PC-9 (cell line): Measurements from ENCODE around the gene NAA50. TPM values are rescaled to one million over a fixed set of nuclear protein-coding genes. Genes with fewer than 3 reads are reported as not detected.

ENCODE experiments used
- BruUV-seq: library from RNA; stranded (reverse); fragments of 400-500 nt; replicated peaks from 2 replicates; lab custom pipeline; 2021; lab: Mats Ljungman, UMichigan
- CTCF ChIA-PET: fragments of 300-600 bp; sonication (Branson Sonifier 250); formaldehyde crosslinking; loops from one replicate; lab custom pipeline; 2022; ENCODE audit warnings: antibody characterized with exemption; lab: Charles Lee
- POLR2A ChIA-PET: fragments of 300-600 bp; sonication (Branson Sonifier 250); formaldehyde crosslinking; loops from one replicate; lab custom pipeline; 2022; ENCODE audit warnings: antibody characterized with exemption; ENCODE audit not compliant: unreplicated experiment; lab: Charles Lee
- DNase-seq, 2 experiments: peaks; one replicate each; pipeline versions ENCODE4 v3.0.0 to v3.0.0-alpha.2; 2015 to 2022; ENCODE audit warnings: mixed read lengths in 1 of 2
- H2AFZ ChIP-seq: fragments of 200-600 bp; sonication (generic); 2 replicates; pipeline ENCODE4 v1.8.1; 2017; ENCODE audit warnings: antibody characterized with exemption
- H3F3A ChIP-seq: fragments of 200-600 bp; sonication (generic); 2 replicates; pipeline ENCODE4 v1.8.1; 2017; ENCODE audit warnings: antibody characterized with exemption, mild to moderate bottlenecking, low read depth; ENCODE audit not compliant: insufficient read depth
- H3K27ac ChIP-seq: fragments of 200-600 bp; sonication (generic); 2 replicates; pipeline ENCODE4 v1.6.1; 2016; ENCODE audit warnings: mixed run types
- H3K27me3 ChIP-seq: fragments of 200-600 bp; sonication (generic); 2 replicates; pipeline ENCODE4 v1.6.1; 2016; ENCODE audit warnings: low read depth, mixed run types; ENCODE audit not compliant: insufficient read depth
- H3K36me3 ChIP-seq: fragments of 200-600 bp; sonication (generic); 2 replicates; pipeline ENCODE4 v1.6.1; 2016; ENCODE audit warnings: low read depth, mixed run types
- H3K4me1 ChIP-seq: fragments of 200-600 bp; sonication (generic); replicated peaks from 2 replicates; pipeline ENCODE4 v1.6.1; 2016; ENCODE audit warnings: mixed run types; ENCODE audit not compliant: insufficient read depth
- H3K4me2 ChIP-seq: fragments of 200-600 bp; sonication (generic); 2 replicates; pipeline ENCODE4 v1.6.1; 2017; ENCODE audit warnings: mixed run types
- H3K4me3 ChIP-seq: fragments of 200-600 bp; sonication (generic); 2 replicates; pipeline ENCODE4 v1.6.1; 2016; ENCODE audit warnings: mixed run types
- H3K79me2 ChIP-seq: fragments of 200-600 bp; sonication (generic); 2 replicates; pipeline ENCODE4 v1.6.1; 2017; ENCODE audit warnings: low read depth, mixed run types
- H3K9me2 ChIP-seq: fragments of 200-600 bp; sonication (generic); 2 replicates; pipeline ENCODE4 v1.8.1; 2017; ENCODE audit warnings: mild to moderate bottlenecking; ENCODE audit not compliant: insufficient read depth
- H3K9me3 ChIP-seq: fragments of 200-600 bp; sonication (generic); 2 replicates; pipeline ENCODE4 v1.8.1; 2016; ENCODE audit warnings: low read depth; ENCODE audit not compliant: insufficient read depth
- H4K20me1 ChIP-seq: fragments of 200-600 bp; sonication (generic); 2 replicates; pipeline ENCODE4 v1.8.1; 2017; ENCODE audit not compliant: insufficient read depth
- CTCF ChIP-seq: fragments of 200-600 bp; sonication (generic); conservative IDR thresholded peaks from 2 replicates; pipeline ENCODE4 v1.6.1; 2017; ENCODE audit warnings: mixed run types, antibody characterized with exemption, mild to moderate bottlenecking, moderate library complexity
- EZH2 ChIP-seq: fragments of 200-600 bp; sonication (generic); IDR thresholded peaks from 2 replicates; pipeline ENCODE4 v1.8.0; 2017; ENCODE audit warnings: antibody characterized with exemption, low read depth
- intact Hi-C: fragments of 100-400 bp; cut with micrococcal nuclease; formaldehyde crosslinking; loops from one replicate; pipeline ENCODE4 v1.10.0; 2022; ENCODE audit not compliant: unreplicated experiment
- total RNA-seq: library from RNA; stranded (reverse); gene quantifications from 2 replicates; pipeline ENCODE4 v1.2.3, GENCODE V29; 2021

The NAA50 gene
- total RNA-seq, 1 experiment from 2014 or later = 221 TPM

GRCh38 chr3:113791381-113791780, 45.3 kb upstream of the NAA50 start:
- Histone ChIP-seq H3K4me3 (no peak overlapping the region), H3K79me2 (no peaks in the 10 kb centered on the region), H3K27ac (no peak overlapping the region), H4K20me1 (no peaks in the 10 kb centered on the region), H3K4me2 (no peak overlapping the region), H3K27me3 (no peaks in the 10 kb centered on the region), H3K4me1 (no peaks in the 10 kb centered on the region), H3K9me3 (no peaks in the 10 kb centered on the region), H3K36me3 (peaks cover 4% of the 10 kb centered on the region; the same call in 1 of the 2 replicates), H3F3A (0 out of 2 replicates have a peak, but pooled peaks cover 3% of the 10 kb centered on the region), H3K9me2 (no peaks in the 10 kb centered on the region), H2AFZ (no peak overlapping the region)
- TF ChIP-seq CTCF (no peak), EZH2 (no peak)
- intact Hi-C loops = no loop called here
- BruUV-seq = no TSS peak
- ChIA-PET POLR2A (no interaction called here), CTCF (no interaction called here)
- DNase-seq = no peak

GRCh38 chr3:113783980-113784379, 37.9 kb upstream of the NAA50 start:
- Histone ChIP-seq H3K36me3 (0 out of 2 replicates have a peak, but pooled peaks cover 4% of the 10 kb centered on the region), H3K9me3 (no peaks in the 10 kb centered on the region), H3F3A (0 out of 2 replicates have a peak, but pooled peaks cover 9% of the 10 kb centered on the region), H2AFZ (no peak overlapping the region), H3K9me2 (no peaks in the 10 kb centered on the region), H3K27ac (0 out of 2 replicates have a peak overlapping the region, but pooled peaks have one; percentile 9), H3K4me1 (no peaks in the 10 kb centered on the region), H3K4me3 (no peak overlapping the region), H3K79me2 (no peaks in the 10 kb centered on the region), H4K20me1 (no peaks in the 10 kb centered on the region), H3K27me3 (no peaks in the 10 kb centered on the region), H3K4me2 (no peak overlapping the region)
- no peak for TF ChIP-seq CTCF
- BruUV-seq = no TSS peak
- CTCF ChIA-PET = no interaction called here
- POLR2A ChIA-PET = interaction anchor here (0.7 kb wide), 1 partner anchor 1502 kb away, joined by 9 read pairs; no protein-coding TSS in a partner anchor
- no peak for DNase-seq
- intact Hi-C loops = loop anchor here (1.0 kb wide), 1 partner anchor 37 kb away; the partner anchor contains the start of gene ATP6V1A

- no peak for TF ChIP-seq EZH2
- TF ChIP-seq CTCF = no peak
- ChIA-PET POLR2A (interaction anchor here (0.7 kb wide), 1 partner anchor 1501 kb away, joined by 9 read pairs; no protein-coding TSS in a partner anchor), CTCF (no interaction called here)
- H3K36me3 ChIP-seq = 0 out of 2 replicates have a peak, but pooled peaks cover 4% of the 10 kb centered on the region
- H3K4me3 ChIP-seq = no peak overlapping the region
- BruUV-seq = no TSS peak
- DNase-seq = peak; percentile 14 to 56
- H3K9me3 ChIP-seq = no peaks in the 10 kb centered on the region
- H2AFZ ChIP-seq = no peak overlapping the region
- no peaks in the 10 kb centered on the region for H4K20me1 ChIP-seq
- no peaks in the 10 kb centered on the region for H3K27me3 ChIP-seq
- peak overlapping the region; percentile 60; the same call in 1 of the 2 replicates for H3K27ac ChIP-seq
- H3K4me1 ChIP-seq = no peaks in the 10 kb centered on the region
- 0 out of 2 replicates have a peak, but pooled peaks cover 9% of the 10 kb centered on the region for H3F3A ChIP-seq
- intact Hi-C loops = loop anchor here (1.0 kb wide), 1 partner anchor 36 kb away; the partner anchor contains the start of gene ATP6V1A
- no peaks in the 10 kb centered on the region for H3K9me2 ChIP-seq
- no peaks in the 10 kb centered on the region for H3K79me2 ChIP-seq
- no peak overlapping the region for H3K4me2 ChIP-seq
Observed at GRCh38 chr3:113783463-113783862, 37.4 kb upstream of the NAA50 start.
